Measurements from ENCODE around the gene ZNF407. TPM values are rescaled to one million over a fixed set of nuclear protein-coding genes. Genes with fewer than 3 reads are reported as not detected.

ZNF407 gene
- total and polyA plus RNA-seq, 2 of the 13 experiments (the other 11 are each of a cell fraction or from before 2014, with no cell fraction given) = 2.3 to 8.7 TPM

DNA sequence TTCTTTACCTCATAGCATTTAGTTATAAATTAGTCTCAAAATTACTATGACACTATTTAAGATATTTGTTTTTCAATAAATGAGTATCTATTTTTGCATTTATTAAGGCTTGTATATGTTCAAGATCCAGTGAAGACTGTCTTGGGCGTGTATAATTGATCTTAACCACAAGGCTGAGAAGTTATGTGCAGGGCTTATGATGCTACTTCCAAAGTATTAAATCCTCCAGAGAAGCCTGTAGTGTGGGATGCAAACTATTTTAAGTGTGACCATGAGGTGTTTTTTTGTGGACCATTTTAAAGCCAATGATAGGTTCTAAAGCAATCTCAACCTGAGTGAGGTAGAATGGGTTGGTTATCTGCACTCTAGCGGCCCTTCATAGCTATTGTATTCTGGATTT is 219.9 kb downstream of the ZNF407 start (continued):
- TF ChIP-seq, protein P1, sequence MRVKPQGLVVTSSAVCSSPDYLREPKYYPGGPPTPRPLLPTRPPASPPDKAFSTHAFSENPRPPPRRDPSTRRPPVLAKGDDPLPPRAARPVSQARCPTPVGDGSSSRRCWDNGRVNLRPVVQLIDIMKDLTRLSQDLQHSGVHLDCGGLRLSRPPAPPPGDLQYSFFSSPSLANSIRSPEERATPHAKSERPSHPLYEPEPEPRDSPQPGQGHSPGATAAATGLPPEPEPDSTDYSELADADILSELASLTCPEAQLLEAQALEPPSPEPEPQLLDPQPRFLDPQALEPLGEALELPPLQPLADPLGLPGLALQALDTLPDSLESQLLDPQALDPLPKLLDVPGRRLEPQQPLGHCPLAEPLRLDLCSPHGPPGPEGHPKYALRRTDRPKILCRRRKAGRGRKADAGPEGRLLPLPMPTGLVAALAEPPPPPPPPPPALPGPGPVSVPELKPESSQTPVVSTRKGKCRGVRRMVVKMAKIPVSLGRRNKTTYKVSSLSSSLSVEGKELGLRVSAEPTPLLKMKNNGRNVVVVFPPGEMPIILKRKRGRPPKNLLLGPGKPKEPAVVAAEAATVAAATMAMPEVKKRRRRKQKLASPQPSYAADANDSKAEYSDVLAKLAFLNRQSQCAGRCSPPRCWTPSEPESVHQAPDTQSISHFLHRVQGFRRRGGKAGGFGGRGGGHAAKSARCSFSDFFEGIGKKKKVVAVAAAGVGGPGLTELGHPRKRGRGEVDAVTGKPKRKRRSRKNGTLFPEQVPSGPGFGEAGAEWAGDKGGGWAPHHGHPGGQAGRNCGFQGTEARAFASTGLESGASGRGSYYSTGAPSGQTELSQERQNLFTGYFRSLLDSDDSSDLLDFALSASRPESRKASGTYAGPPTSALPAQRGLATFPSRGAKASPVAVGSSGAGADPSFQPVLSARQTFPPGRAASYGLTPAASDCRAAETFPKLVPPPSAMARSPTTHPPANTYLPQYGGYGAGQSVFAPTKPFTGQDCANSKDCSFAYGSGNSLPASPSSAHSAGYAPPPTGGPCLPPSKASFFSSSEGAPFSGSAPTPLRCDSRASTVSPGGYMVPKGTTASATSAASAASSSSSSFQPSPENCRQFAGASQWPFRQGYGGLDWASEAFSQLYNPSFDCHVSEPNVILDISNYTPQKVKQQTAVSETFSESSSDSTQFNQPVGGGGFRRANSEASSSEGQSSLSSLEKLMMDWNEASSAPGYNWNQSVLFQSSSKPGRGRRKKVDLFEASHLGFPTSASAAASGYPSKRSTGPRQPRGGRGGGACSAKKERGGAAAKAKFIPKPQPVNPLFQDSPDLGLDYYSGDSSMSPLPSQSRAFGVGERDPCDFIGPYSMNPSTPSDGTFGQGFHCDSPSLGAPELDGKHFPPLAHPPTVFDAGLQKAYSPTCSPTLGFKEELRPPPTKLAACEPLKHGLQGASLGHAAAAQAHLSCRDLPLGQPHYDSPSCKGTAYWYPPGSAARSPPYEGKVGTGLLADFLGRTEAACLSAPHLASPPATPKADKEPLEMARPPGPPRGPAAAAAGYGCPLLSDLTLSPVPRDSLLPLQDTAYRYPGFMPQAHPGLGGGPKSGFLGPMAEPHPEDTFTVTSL (CRISPR knock-in tag; IDR thresholded peaks at IDR 0.05; ENCODE audit: borderline replicate concordance) = no peak
- TF ChIP-seq, protein P2, sequence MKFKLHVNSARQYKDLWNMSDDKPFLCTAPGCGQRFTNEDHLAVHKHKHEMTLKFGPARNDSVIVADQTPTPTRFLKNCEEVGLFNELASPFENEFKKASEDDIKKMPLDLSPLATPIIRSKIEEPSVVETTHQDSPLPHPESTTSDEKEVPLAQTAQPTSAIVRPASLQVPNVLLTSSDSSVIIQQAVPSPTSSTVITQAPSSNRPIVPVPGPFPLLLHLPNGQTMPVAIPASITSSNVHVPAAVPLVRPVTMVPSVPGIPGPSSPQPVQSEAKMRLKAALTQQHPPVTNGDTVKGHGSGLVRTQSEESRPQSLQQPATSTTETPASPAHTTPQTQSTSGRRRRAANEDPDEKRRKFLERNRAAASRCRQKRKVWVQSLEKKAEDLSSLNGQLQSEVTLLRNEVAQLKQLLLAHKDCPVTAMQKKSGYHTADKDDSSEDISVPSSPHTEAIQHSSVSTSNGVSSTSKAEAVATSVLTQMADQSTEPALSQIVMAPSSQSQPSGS (CRISPR knock-in tag; IDR thresholded peaks at IDR 0.05) = no peak
- TF ChIP-seq KDM4B (CRISPR knock-in tag; IDR thresholded peaks at IDR 0.05) (no peak), MAZ (IDR thresholded peaks at IDR 0.05; ENCODE audit: borderline replicate concordance, low read depth, low read length) (no peak), MAZ (CRISPR knock-in tag; IDR thresholded peaks at IDR 0.05; ENCODE audit: low read depth) (no peak), SRSF1 (optimal IDR thresholded peaks at IDR 0.05; ENCODE audit: low read depth, low read length) (no peak), MTF2 (CRISPR knock-in tag; IDR thresholded peaks at IDR 0.05; ENCODE audit: borderline replicate concordance) (no peak), ARNT2 (CRISPR knock-in tag; IDR thresholded peaks at IDR 0.05; ENCODE audit: low read depth) (no peak)
- TF ChIP-seq, protein P3, sequence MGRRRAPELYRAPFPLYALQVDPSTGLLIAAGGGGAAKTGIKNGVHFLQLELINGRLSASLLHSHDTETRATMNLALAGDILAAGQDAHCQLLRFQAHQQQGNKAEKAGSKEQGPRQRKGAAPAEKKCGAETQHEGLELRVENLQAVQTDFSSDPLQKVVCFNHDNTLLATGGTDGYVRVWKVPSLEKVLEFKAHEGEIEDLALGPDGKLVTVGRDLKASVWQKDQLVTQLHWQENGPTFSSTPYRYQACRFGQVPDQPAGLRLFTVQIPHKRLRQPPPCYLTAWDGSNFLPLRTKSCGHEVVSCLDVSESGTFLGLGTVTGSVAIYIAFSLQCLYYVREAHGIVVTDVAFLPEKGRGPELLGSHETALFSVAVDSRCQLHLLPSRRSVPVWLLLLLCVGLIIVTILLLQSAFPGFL (CRISPR knock-in tag; IDR thresholded peaks at IDR 0.05) = no peak
- TF ChIP-seq, protein P4, sequence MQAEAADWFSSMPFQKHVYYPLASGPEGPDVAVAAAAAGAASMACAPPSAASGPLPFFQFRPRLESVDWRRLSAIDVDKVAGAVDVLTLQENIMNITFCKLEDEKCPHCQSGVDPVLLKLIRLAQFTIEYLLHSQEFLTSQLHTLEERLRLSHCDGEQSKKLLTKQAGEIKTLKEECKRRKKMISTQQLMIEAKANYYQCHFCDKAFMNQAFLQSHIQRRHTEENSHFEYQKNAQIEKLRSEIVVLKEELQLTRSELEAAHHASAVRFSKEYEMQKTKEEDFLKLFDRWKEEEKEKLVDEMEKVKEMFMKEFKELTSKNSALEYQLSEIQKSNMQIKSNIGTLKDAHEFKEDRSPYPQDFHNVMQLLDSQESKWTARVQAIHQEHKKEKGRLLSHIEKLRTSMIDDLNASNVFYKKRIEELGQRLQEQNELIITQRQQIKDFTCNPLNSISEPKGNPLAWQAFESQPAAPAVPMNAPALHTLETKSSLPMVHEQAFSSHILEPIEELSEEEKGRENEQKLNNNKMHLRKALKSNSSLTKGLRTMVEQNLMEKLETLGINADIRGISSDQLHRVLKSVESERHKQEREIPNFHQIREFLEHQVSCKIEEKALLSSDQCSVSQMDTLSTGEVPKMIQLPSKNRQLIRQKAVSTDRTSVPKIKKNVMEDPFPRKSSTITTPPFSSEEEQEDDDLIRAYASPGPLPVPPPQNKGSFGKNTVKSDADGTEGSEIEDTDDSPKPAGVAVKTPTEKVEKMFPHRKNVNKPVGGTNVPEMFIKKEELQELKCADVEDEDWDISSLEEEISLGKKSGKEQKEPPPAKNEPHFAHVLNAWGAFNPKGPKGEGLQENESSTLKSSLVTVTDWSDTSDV (CRISPR knock-in tag; IDR thresholded peaks at IDR 0.05) = no peak
- TF ChIP-seq, protein P5, sequence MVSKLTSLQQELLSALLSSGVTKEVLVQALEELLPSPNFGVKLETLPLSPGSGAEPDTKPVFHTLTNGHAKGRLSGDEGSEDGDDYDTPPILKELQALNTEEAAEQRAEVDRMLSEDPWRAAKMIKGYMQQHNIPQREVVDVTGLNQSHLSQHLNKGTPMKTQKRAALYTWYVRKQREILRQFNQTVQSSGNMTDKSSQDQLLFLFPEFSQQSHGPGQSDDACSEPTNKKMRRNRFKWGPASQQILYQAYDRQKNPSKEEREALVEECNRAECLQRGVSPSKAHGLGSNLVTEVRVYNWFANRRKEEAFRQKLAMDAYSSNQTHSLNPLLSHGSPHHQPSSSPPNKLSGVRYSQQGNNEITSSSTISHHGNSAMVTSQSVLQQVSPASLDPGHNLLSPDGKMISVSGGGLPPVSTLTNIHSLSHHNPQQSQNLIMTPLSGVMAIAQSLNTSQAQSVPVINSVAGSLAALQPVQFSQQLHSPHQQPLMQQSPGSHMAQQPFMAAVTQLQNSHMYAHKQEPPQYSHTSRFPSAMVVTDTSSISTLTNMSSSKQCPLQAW (CRISPR knock-in tag; IDR thresholded peaks at IDR 0.05) = no peak
